ENCODE measurements around the gene TIMM10B. TPM values are rescaled to one million over a fixed set of nuclear protein-coding genes. Genes with fewer than 3 reads are reported as not detected.
"Not testable (repeated sequence)": the region's sequence is repeated elsewhere in the genome, so short reads cannot be mapped to it uniquely, and the experiment has no call there.

Gene TIMM10B
- total RNA-seq, 1 experiment from 2014 or later = 26.4 TPM

GRCh38 chr11:6516865-6517264, 35.6 kb downstream of the TIMM10B start:
- intact Hi-C loops (cut with micrococcal nuclease) = no loop called here
- Histone ChIP-seq H3K79me2 (ENCODE audit: low read length) (no peaks in the 10 kb centered on the region), H3K4me1 (ENCODE audit: insufficient read depth, low read length) (no peaks in the 10 kb centered on the region), H3K9me3 (ENCODE audit: low read length) (no peaks in the 10 kb centered on the region), H3K36me3 (ENCODE audit: low read depth, low read length) (peaks cover 6% of the 10 kb centered on the region; the same call in 1 of the 2 replicates), H3F3A (ENCODE audit: low read length, unreplicated experiment) (no peaks in the 10 kb centered on the region), H3K4me3 (ENCODE audit: low read length) (no peak overlapping the region), H3K27me3 (ENCODE audit: low read length) (no peaks in the 10 kb centered on the region), H3K9ac (ENCODE audit: low read length) (no peak overlapping the region), H3K4me2 (ENCODE audit: low read length) (no peak overlapping the region), H4K20me1 (ENCODE audit: low read length) (no peaks in the 10 kb centered on the region), H3K27ac (ENCODE audit: low read length) (no peak overlapping the region), H3K9me2 (replicated peaks; ENCODE audit: low read length) (no peaks in the 10 kb centered on the region), H2AFZ (ENCODE audit: low read length) (no peak overlapping the region)
- POLR2A ChIA-PET (ENCODE audit: unreplicated experiment) = no interaction called here
- DNase-seq = no peak
- ATAC-seq = no peak
- TF ChIP-seq EZH2 (IDR thresholded peaks at IDR 0.05; ENCODE audit: low read length, unreplicated experiment) (no peak), EZH2phosphoT487 (IDR thresholded peaks at IDR 0.05; ENCODE audit: borderline replicate concordance, low read length) (no peak)
- TF ChIP-seq, protein P1, sequence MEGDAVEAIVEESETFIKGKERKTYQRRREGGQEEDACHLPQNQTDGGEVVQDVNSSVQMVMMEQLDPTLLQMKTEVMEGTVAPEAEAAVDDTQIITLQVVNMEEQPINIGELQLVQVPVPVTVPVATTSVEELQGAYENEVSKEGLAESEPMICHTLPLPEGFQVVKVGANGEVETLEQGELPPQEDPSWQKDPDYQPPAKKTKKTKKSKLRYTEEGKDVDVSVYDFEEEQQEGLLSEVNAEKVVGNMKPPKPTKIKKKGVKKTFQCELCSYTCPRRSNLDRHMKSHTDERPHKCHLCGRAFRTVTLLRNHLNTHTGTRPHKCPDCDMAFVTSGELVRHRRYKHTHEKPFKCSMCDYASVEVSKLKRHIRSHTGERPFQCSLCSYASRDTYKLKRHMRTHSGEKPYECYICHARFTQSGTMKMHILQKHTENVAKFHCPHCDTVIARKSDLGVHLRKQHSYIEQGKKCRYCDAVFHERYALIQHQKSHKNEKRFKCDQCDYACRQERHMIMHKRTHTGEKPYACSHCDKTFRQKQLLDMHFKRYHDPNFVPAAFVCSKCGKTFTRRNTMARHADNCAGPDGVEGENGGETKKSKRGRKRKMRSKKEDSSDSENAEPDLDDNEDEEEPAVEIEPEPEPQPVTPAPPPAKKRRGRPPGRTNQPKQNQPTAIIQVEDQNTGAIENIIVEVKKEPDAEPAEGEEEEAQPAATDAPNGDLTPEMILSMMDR (conservative IDR thresholded peaks at IDR 0.05; ENCODE audit: low read depth, low read length) = no peak
- CTCF ChIA-PET = no interaction called here
- BruUV-seq (replicated peaks) = no TSS peak

DNA sequence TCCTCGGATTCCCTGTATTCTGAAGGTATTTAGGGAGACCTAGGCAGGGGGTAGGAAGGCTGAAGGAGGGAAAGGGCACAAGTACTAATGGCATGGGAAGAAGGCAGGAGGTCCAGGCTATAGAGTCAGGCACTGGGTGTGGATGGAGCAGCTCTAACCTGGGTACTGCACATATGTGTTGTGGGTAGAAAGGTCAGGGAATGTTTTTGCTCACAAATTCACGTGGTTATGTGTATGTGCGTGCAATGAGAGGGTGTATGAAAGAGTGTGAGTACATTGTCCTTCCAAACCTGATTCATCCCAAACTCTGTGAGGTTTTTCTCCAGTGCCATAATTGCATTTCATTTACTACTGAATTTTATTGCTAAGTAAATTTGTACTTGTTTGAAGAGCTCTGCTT, 39.0 kb downstream of the TIMM10B start:
- Histone ChIP-seq H3K4me2 (ENCODE audit: low read length) (no peak overlapping the region), H3K79me2 (ENCODE audit: low read length) (no peaks in the 10 kb centered on the region)
- CTCF ChIA-PET = no interaction called here

GRCh38 chr11:6521946-6522345, 40.6 kb downstream of the TIMM10B start:
- H3K9me3 ChIP-seq (ENCODE audit: low read length); H3K9me2 ChIP-seq (replicated peaks; ENCODE audit: low read length); H3F3A ChIP-seq (ENCODE audit: low read length, unreplicated experiment); H3K27me3 ChIP-seq (ENCODE audit: low read length); H3K4me3 ChIP-seq (ENCODE audit: low read length); DNase-seq; H3K79me2 ChIP-seq (ENCODE audit: low read length); ATAC-seq; POLR2A ChIA-PET (ENCODE audit: unreplicated experiment); BruUV-seq (replicated peaks); intact Hi-C loops (cut with micrococcal nuclease); H2AFZ ChIP-seq (ENCODE audit: low read length); CTCF ChIA-PET; H4K20me1 ChIP-seq (ENCODE audit: low read length); H3K4me2 ChIP-seq (ENCODE audit: low read length); H3K36me3 ChIP-seq (ENCODE audit: low read depth, low read length); H3K9ac ChIP-seq (ENCODE audit: low read length); H3K27ac ChIP-seq (ENCODE audit: low read length): not testable (repeated sequence)
- peaks cover 17% of the 10 kb centered on the region for H3K4me1 ChIP-seq (ENCODE audit: insufficient read depth, low read length)

More for the DNA sequence above, 39.0 kb downstream of the TIMM10B start:
- Histone ChIP-seq H3K9me2 (replicated peaks; ENCODE audit: low read length) (no peaks in the 10 kb centered on the region), H3K4me3 (ENCODE audit: low read length) (no peak overlapping the region), H3K4me1 (ENCODE audit: insufficient read depth, low read length) (peaks cover 17% of the 10 kb centered on the region), H2AFZ (ENCODE audit: low read length) (no peak overlapping the region), H3K27ac (ENCODE audit: low read length) (no peak overlapping the region), H3F3A (ENCODE audit: low read length, unreplicated experiment) (peaks cover 9% of the 10 kb centered on the region), H4K20me1 (ENCODE audit: low read length) (no peaks in the 10 kb centered on the region), H3K9me3 (ENCODE audit: low read length) (no peaks in the 10 kb centered on the region), H3K36me3 (ENCODE audit: low read depth, low read length) (peaks cover 6% of the 10 kb centered on the region; the same call in 1 of the 2 replicates), H3K9ac (ENCODE audit: low read length) (no peak overlapping the region), H3K27me3 (ENCODE audit: low read length) (no peaks in the 10 kb centered on the region)
- peak; percentile 6; the same call in 1 of the 2 replicates for ATAC-seq
- TF ChIP-seq EZH2phosphoT487 (IDR thresholded peaks at IDR 0.05; ENCODE audit: borderline replicate concordance, low read length) (no peak), EZH2 (IDR thresholded peaks at IDR 0.05; ENCODE audit: low read length, unreplicated experiment) (no peak)
- TF ChIP-seq, protein P1 (conservative IDR thresholded peaks at IDR 0.05; ENCODE audit: low read depth, low read length) = no peak
- BruUV-seq (replicated peaks) = no TSS peak
- DNase-seq = no peak
- intact Hi-C loops (cut with micrococcal nuclease) = no loop called here
- POLR2A ChIA-PET (ENCODE audit: unreplicated experiment) = no interaction called here

Data from PC-3 (cell line).